HG03575 (cell line): Measurements from ENCODE around the gene ADRA2B.
"Not testable (repeated sequence)": the region's sequence is repeated elsewhere in the genome, so short reads cannot be mapped to it uniquely, and the experiment has no call there.

Experiments used
- ATAC-seq: cut with Tn5 transposase; IDR thresholded peaks from one replicate; pipeline ENCODE4 v1.9.1; 2021; ENCODE audit not compliant: unreplicated experiment, insufficient number of reproducible peaks, low FRiP score; ENCODE audit errors: extremely low read depth

The ADRA2B gene

DNA sequence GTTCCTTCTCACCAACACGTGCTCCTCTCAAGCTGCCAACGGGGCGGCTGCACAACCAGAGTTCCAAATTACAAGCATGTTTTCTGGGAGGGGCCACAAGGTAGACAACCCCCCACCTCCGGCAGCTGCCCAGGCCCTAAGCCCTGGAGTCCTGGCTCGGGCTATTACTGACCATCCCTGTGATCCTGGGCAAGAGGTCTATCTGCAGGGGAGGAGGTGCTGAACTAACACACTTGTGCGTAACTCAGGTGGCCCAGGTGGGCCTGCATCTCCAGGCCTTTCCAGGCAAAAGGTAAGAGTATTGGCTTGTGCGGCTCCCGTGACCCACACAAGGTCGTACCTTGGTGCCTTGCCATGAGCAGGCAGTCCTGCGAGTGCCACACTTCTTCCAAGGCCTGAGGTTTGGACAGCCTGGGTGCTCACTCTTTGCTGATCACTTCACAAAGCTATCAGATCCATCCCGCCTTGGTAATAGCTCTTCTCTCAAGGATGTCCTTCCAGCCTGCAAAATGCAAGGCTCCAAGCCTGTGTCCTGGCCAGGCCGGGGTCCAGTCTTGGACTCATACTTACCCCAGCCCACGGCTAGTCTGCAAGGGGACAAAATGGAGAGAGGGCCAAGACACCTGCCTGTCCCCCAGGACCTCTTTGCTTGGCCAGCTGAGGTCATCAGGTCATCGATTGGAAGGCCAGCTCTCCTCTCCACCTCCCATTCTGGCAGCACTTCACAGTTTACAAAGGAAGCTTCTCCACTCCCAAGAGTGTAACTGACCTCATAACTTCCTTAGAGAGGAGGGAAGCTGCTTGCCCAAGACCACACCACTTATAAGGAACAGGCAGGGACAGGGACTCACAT lies 33.9 kb downstream of the ADRA2B start:
- ATAC-seq = no peak

DNA sequence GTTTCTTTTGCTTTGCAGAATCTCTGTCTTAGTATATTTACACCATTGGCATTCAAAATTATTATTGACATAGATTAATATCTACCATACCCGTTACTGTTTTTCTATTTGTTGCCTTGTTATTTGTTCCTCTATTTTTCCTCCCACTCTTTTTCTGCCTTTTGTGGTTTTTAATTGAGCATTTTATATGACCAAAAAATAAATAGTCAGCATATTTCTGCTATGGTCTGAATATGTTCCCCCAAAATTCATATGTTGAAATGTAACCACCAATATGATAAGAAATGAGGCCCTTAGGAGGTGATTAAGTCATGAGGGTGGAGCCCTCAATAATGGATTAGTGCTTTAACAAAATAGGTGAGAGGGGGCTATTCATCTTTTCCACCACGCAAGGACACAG lies 35.3 kb downstream of the ADRA2B start:
- ATAC-seq = no peak

GRCh38 chr2:96075199-96075771 lies 41.1 kb downstream of the ADRA2B start:
- ATAC-seq = no peak

DNA sequence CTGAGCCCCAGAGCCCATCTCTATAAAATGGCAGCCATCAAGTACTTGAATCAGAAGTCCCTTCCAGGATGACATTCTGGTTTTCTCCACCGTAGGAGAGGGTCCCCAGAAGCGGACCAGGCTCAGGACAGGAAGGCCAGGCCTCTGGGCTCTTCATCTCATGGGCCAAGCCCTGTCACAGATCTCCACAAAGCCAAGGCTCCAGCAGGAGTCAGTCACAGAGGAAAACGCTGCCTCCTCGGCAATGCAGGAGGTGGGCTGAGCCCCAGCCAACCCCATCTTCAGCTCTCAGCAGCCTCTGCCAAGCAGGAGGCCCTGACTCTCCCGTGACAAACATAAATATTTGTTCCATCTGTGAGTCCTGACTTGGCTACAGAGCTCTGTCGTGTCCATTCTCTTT lies 42.2 kb downstream of the ADRA2B start:
- ATAC-seq = no peak

DNA sequence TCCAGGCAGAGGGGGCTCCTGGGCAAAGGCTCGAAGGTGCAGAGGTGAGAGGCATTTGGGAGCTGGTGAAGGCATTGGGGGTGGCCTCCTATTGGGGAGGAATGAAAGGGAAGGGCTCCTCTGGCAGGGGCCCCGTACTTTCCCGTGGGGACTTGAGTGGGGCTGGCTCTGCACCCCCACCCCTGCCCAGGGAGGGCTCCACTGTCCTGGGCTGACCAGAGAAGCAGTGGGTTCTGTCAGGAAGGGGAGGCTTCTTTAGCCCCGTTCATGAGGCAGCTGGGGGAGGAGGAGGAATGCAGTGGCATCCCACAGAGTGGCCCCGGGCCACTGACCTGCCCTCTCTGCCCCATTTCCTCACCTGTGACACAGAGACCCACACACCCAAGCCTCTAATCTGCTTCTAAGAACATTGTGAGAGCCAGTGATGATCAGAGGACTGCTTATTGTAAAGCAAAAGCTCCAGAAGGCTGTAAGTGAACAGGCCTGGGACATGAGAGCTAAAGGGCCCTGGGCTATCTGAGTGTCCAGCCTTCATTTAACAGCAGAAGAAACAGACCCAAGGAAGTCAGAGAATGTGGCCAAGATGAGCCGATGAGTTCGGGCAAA lies 43.1 kb downstream of the ADRA2B start:
- no peak for ATAC-seq

GRCh38 chr2:96072746-96073145 lies 43.6 kb downstream of the ADRA2B start:
- no peak for ATAC-seq

GRCh38 chr2:96071977-96072491 lies 44.3 kb downstream of the ADRA2B start:
- not testable (repeated sequence) for ATAC-seq

DNA sequence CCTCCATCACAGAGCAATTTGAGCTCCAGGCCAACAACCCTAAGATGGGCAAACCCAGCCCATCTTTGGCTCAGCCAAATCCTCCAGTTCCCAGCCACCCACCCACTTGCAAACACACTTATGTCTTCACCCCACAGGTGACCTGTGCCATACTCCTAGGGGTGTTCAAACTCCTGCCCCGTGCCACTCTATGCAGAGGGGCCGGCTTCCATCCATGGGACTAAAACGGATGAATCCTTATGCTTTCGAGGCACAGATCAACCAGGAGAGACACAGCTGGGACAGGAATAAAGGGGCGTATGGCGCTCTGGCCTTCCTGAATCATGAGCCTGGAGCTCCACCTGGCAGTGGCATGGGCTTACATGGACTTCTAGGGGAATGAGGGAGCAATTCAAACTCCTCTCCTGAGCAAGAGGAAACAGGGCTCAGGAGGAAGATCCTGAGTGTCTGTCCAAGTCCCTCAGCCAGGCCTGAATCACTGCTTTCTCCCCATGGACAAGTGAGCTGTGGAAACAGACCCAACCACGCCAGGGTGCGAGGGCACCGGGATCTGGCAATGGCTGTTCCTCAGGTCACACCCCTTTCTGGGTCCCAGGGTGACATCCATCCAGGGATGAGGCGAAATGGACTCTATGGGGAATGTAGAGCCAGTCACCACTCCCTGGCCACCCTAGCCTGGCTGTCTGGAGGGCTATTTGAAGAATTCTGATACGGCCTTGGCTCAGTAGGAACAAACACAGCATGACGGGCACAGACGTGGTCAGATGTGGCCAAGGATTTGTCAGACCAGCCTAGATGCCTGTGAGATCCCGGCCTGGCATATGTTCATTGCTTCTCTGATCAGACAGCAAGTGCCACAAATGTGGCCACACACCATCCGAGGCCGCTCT lies 45.0 kb downstream of the ADRA2B start:
- not testable (repeated sequence) for ATAC-seq

DNA sequence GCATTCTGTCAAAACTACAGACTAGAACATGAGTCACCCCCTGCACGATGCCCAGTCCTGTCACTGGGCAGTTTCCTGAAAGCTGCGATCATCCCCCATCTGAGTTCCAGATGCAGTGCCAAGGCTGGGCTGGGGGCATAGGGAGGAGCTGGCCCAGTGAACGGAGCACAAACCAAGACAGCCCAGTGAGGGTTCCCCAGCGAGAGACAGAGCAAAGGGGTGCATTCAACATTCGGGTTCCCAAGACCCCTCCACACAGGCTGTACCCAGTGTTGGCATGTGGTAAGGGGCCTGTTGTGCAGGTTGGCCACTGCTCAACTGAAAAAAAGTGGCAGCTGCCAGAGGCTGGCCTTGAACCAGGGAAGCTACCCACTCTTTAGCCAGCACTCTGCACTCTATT lies 46.0 kb downstream of the ADRA2B start:
- ATAC-seq = not testable (repeated sequence)

DNA sequence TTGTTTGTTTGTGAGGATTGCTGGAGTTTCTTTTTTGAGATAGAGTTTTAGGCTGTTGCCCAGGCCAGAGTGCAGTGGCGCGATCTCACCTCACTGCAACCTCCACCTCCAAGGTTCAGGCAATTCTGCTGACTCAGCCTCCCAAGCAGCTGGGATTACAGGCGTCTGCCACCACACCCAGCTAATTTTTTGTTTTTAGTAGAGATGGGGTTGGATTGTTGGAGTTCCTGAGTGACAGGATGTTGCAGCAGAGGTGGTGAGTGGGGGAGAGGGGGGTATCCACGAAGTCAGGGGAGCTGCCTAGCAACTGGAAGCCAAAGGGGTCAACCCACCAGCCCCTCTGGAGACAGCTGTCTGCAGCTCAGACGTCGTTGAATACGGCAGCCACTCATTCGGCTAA lies 46.5 kb downstream of the ADRA2B start:
- ATAC-seq = not testable (repeated sequence)

GRCh38 chr2:96067902-96068581 lies 48.3 kb downstream of the ADRA2B start:
- not testable (repeated sequence) for ATAC-seq

DNA sequence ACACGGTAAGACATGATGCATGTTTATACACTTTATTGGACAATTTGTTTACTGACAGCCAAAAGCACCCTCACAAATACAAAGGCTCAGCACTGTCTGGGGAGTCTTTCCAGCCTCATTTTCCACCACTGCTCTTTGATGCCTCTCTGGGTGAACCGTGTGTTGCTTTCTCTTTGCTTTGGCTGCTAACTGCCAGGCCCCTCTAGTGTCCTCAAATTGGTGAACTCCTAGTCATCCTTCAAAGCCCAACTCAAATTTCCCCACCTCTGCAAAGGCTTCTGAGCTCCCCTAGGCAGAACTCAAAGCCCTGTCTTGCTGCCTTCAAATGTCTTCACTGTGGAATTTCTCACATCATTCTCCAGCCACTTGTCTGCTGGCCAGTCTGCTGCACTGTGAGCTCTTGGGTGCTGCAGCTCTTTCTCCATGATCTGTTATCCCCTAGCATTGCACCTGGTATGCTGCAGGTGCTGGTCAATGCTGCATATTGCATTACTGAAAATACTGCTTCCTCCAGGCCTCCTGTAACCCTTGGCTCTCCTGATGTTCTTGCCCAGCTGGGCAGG lies 49.2 kb downstream of the ADRA2B start:
- ATAC-seq = not testable (repeated sequence)

DNA sequence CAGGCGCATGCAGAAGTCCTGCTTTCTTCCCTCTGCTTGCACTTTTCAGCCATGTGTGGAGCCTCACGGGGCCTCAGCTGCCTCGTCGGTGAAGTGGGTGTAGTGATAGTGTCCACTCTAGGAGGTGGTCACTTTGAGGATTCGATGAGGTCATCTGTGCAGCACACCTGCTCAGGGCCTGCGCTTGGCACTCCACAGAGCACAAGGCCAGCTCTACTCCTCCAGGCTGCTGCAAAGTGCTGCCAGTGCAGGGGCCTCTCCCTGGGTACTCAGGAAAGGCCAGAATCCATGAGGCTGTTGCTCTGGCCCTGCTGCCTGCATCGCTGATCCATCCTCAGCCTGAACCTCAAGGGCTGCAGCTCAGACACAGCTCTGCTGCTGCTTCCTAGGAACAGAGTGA lies 49.9 kb downstream of the ADRA2B start:
- ATAC-seq = not testable (repeated sequence)

DNA sequence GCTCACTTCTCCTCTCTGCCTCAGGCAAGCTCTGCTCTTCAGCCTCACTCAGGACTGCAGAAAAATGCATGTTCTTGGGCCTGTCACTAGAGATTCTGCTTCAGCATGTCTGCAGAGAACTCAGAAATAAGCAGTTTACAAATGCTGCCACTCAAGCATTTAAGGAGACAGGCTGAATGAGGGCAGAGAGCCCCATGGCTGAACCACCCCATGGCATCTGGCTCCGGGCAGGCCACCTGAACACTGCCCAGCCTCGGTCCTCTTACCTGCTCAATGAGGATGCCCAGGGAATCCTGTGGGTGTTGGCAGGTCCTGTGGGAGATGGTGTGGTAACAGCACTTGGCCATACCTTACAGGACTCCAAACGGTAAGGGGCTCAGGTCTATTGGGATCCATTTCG lies 50.4 kb downstream of the ADRA2B start:
- not testable (repeated sequence) for ATAC-seq

GRCh38 chr2:96065381-96065930 lies 50.9 kb downstream of the ADRA2B start:
- ATAC-seq = no peak

GRCh38 chr2:96064760-96065159 lies 51.6 kb downstream of the ADRA2B start:
- not testable (repeated sequence) for ATAC-seq

GRCh38 chr2:96064047-96064675 lies 52.2 kb downstream of the ADRA2B start:
- ATAC-seq = not testable (repeated sequence)
